NB4 (cell line): ENCODE measurements around the gene UBN2.

Source experiments
- POLR2A ChIP-seq: IDR thresholded peaks from 2 replicates; pipeline ENCODE4 v1.6.1; 2011; ENCODE audit warnings: mild to moderate bottlenecking; ENCODE audit not compliant: insufficient read length; ENCODE audit errors: extremely low read depth
- TF ChIP-seq, protein P1 (sequence below): IDR thresholded peaks from one replicate; pipeline ENCODE4 v1.5.1; 2012; ENCODE audit warnings: low read depth, low read length
- TF ChIP-seq, protein P2 (sequence below): IDR thresholded peaks from 2 replicates; pipeline ENCODE4 v1.6.1; 2011; ENCODE audit warnings: low read depth, low read length

DNA sequence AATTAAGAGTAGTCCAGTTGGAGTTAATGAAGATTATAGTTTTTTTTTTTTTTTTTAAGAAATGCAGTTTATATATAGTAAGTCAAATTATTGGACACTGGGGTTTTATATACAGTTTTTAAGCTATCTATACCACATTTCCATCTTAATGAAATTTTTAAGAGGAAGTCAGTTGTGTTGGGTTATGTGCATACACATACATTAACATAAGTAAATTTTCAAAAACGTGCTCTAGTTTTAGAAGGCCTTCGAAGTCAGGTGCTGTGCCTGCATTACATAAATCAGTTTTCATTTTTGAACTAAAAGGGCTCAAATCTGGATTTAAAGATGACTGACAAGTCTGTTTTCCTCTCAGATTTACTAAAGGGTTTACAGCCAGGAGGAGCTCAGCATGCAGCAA is 62.5 kb downstream of the UBN2 start:
- TF ChIP-seq, protein P1, sequence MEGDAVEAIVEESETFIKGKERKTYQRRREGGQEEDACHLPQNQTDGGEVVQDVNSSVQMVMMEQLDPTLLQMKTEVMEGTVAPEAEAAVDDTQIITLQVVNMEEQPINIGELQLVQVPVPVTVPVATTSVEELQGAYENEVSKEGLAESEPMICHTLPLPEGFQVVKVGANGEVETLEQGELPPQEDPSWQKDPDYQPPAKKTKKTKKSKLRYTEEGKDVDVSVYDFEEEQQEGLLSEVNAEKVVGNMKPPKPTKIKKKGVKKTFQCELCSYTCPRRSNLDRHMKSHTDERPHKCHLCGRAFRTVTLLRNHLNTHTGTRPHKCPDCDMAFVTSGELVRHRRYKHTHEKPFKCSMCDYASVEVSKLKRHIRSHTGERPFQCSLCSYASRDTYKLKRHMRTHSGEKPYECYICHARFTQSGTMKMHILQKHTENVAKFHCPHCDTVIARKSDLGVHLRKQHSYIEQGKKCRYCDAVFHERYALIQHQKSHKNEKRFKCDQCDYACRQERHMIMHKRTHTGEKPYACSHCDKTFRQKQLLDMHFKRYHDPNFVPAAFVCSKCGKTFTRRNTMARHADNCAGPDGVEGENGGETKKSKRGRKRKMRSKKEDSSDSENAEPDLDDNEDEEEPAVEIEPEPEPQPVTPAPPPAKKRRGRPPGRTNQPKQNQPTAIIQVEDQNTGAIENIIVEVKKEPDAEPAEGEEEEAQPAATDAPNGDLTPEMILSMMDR = no peak
- TF ChIP-seq, protein P2, sequence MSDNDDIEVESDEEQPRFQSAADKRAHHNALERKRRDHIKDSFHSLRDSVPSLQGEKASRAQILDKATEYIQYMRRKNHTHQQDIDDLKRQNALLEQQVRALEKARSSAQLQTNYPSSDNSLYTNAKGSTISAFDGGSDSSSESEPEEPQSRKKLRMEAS = no peak
- TF ChIP-seq POLR2A = no peak
